IPS-15b (cell line): ENCODE results near the gene FAM200C.
A peak's percentile ranks its signal among the peaks of the same experiment; 100 is the strongest.
"Not testable (repeated sequence)": the region's sequence is repeated elsewhere in the genome, so short reads cannot be mapped to it uniquely, and the experiment has no call there.

Experiments
- H3K27me3 ChIP-seq: one replicate; pipeline ENCODE4 v1.6.1; 2013; ENCODE audit warnings: low read length; ENCODE audit not compliant: control insufficient read depth, insufficient read depth
- H3K36me3 ChIP-seq: one replicate; pipeline ENCODE4 v1.6.1; 2013; ENCODE audit warnings: low read length; ENCODE audit not compliant: control insufficient read depth, insufficient read depth
- H3K4me1 ChIP-seq: one replicate; pipeline ENCODE4 v1.6.1; 2013; ENCODE audit warnings: mild to moderate bottlenecking, low read length; ENCODE audit not compliant: control insufficient read depth, insufficient read depth
- H3K4me3 ChIP-seq: one replicate; pipeline ENCODE4 v1.5.1; 2013; ENCODE audit warnings: low read depth, low read length
- H3K9ac ChIP-seq: one replicate; pipeline ENCODE4 v1.6.1; 2013; ENCODE audit warnings: low read depth, mild to moderate bottlenecking, low read length
- H3K9me3 ChIP-seq: one replicate; pipeline ENCODE4 v1.6.1; 2013; ENCODE audit warnings: mild to moderate bottlenecking, low read length; ENCODE audit not compliant: control insufficient read depth, insufficient read depth

FAM200C gene

DNA sequence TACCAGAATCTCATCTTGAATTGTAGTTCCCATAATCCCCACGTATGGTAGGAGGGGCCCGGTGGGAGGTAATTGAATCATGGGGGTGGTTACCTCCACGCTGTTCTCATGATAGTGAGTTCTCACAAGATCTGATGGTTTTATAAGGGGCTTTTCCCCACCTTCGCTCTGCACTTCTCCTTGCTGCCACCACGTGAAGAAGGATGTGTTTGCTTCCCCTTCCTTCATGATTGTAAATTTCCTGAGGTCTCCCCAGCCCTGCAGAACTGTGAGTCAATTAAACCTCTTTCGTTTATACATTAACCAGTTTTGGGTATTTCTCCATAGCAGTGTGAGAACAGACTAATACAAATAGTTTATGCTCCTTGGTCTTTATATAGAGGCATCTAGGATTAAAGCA is 36.8 kb upstream of the FAM200C start:
- not testable (repeated sequence) for H3K9ac ChIP-seq, H3K4me1 ChIP-seq, H3K9me3 ChIP-seq, H3K36me3 ChIP-seq, H3K4me3 ChIP-seq, H3K27me3 ChIP-seq

- Histone ChIP-seq H3K36me3 (no peaks in the 10 kb centered on the region), H3K9me3 (no peaks in the 10 kb centered on the region), H3K4me1 (no peaks in the 10 kb centered on the region), H3K27me3 (no peaks in the 10 kb centered on the region), H3K4me3 (no peak overlapping the region), H3K9ac (no peak overlapping the region)
These were observed 36.2 kb upstream of the FAM200C start for GRCh38 chr5:160436017-160436416.

GRCh38 chr5:160435532-160435931 is 35.7 kb upstream of the FAM200C start:
- H3K27me3 ChIP-seq = no peaks in the 10 kb centered on the region
- no peaks in the 10 kb centered on the region for H3K9me3 ChIP-seq
- H3K9ac ChIP-seq = no peak overlapping the region
- no peaks in the 10 kb centered on the region for H3K36me3 ChIP-seq
- H3K4me3 ChIP-seq = no peak overlapping the region
- H3K4me1 ChIP-seq = no peaks in the 10 kb centered on the region

- H3K4me3 ChIP-seq = no peak overlapping the region
- no peaks in the 10 kb centered on the region for H3K9me3 ChIP-seq
- no peaks in the 10 kb centered on the region for H3K27me3 ChIP-seq
- no peak overlapping the region for H3K9ac ChIP-seq
- no peaks in the 10 kb centered on the region for H3K4me1 ChIP-seq
- peaks cover 2% of the 10 kb centered on the region for H3K36me3 ChIP-seq
These were observed 34.2 kb upstream of the FAM200C start for GRCh38 chr5:160434022-160434531.

- H3K4me1 ChIP-seq = no peaks in the 10 kb centered on the region
- H3K9ac ChIP-seq = no peak overlapping the region
- H3K4me3 ChIP-seq = no peak overlapping the region
- no peaks in the 10 kb centered on the region for H3K9me3 ChIP-seq
- no peaks in the 10 kb centered on the region for H3K27me3 ChIP-seq
- peaks cover 2% of the 10 kb centered on the region for H3K36me3 ChIP-seq
These were observed 32.9 kb upstream of the FAM200C start for GRCh38 chr5:160432787-160433186.

DNA sequence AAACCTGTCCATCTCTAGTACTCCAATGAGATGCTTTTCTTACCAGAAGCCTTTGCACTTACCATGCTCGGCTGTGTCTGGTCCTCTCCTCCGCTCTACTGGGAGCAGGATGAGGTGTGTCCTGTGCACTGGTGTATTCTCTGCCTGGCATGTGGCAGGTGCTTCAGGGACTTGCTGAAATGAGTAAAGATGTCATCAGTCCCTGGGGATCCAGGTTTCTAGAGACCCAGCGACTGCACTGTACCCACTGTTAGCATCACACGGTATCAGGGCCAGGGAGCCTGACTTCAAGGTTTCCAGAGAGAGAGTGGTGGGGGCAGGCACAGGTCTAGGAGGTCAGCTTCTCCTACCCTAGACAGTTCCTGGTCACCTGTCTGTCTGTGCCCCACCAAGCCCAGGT is 32.3 kb upstream of the FAM200C start:
- Histone ChIP-seq H3K36me3 (peaks cover 7% of the 10 kb centered on the region), H3K4me1 (no peaks in the 10 kb centered on the region), H3K4me3 (no peak overlapping the region), H3K27me3 (no peaks in the 10 kb centered on the region), H3K9me3 (no peaks in the 10 kb centered on the region), H3K9ac (no peak overlapping the region)

DNA sequence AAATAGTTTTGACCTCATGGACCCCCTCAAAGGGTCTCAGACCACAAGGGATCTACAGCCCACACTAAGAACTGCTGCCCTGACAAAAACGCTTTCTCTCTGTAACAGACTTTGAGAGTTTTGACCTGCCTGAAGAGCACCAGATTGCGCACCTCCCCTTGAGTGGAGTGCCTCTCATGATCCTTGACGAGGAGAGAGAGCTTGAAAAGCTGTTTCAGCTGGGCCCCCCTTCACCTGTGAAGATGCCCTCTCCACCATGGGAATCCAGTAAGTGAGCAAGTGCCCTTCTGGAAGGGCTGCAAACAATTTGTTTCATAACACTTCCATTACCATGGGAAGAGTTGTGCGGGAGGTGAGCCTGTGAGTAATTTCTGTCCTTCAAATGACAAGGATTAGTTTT is 27.8 kb upstream of the FAM200C start:
- peaks cover 6% of the 10 kb centered on the region for H3K4me1 ChIP-seq
- no peaks in the 10 kb centered on the region for H3K27me3 ChIP-seq
- H3K9ac ChIP-seq = no peak overlapping the region
- H3K36me3 ChIP-seq = peaks cover 12% of the 10 kb centered on the region
- no peak overlapping the region for H3K4me3 ChIP-seq
- no peaks in the 10 kb centered on the region for H3K9me3 ChIP-seq

GRCh38 chr5:160423099-160423498 is 23.2 kb upstream of the FAM200C start:
- Histone ChIP-seq H3K36me3 (peaks cover 10% of the 10 kb centered on the region), H3K9me3 (no peaks in the 10 kb centered on the region), H3K4me1 (peaks cover 13% of the 10 kb centered on the region), H3K9ac (no peak overlapping the region), H3K4me3 (peak overlapping the region; percentile 79), H3K27me3 (no peaks in the 10 kb centered on the region)

GRCh38 chr5:160421625-160422258 is 21.9 kb upstream of the FAM200C start, which contains the start of gene PTTG1:
Gene PTTG1, plus strand, starts transcription at chr5:160421855. Its CDS starts 458 bp downstream, at chr5:160422313.
- Histone ChIP-seq H3K9ac (peak within 1 kb of the TSS; percentile 66), H3K9me3 (no peaks in the 10 kb centered on the region), H3K27me3 (no peaks in the 10 kb centered on the region), H3K4me3 (peak within 1 kb of the TSS; percentile 79), H3K36me3 (peaks cover 5% of the 10 kb centered on the region), H3K4me1 (peaks cover 18% of the 10 kb centered on the region)

DNA sequence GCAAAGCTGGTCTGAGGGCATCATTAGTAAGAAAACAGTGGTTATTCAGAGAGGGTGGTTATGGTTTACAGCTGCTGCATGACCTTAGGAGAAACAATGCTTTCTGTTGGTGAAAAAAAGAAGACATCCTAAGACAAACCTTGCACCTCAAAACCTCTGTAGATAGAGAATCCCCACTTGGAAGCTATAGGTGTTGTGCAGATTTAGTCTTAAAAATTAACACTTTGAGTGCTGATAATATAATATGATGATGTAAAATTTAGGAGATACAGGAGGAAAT is 20.4 kb upstream of the FAM200C start:
- Histone ChIP-seq H3K9me3 (no peaks in the 10 kb centered on the region), H3K36me3 (peaks cover 5% of the 10 kb centered on the region), H3K27me3 (no peaks in the 10 kb centered on the region), H3K9ac (no peak overlapping the region), H3K4me1 (peaks cover 18% of the 10 kb centered on the region), H3K4me3 (peak overlapping the region; percentile 2)

- no peaks in the 10 kb centered on the region for H3K27me3 ChIP-seq
- H3K4me3 ChIP-seq = peak overlapping the region; percentile 66
- H3K9ac ChIP-seq = peak overlapping the region; percentile 61
- H3K36me3 ChIP-seq = peaks cover 2% of the 10 kb centered on the region
- peaks cover 18% of the 10 kb centered on the region for H3K4me1 ChIP-seq
- no peaks in the 10 kb centered on the region for H3K9me3 ChIP-seq
These were observed 19.8 kb upstream of the FAM200C start for GRCh38 chr5:160419458-160420330.
